SK-N-SH (cell line): ENCODE data around the gene MAP3K6. TPM values are rescaled to one million over a fixed set of nuclear protein-coding genes. Genes with fewer than 3 reads are reported as not detected.

ENCODE experiments used
- CTCF ChIA-PET: fragments of 300-600, 350-600 bp; formaldehyde crosslinking; extraction: SDS; loops from one replicate; lab custom pipeline; 2021; lab: Yijun Ruan, JAX
- POLR2A ChIA-PET: fragments of 350-600 bp; sonication (Branson Sonifier 250); formaldehyde crosslinking; extraction: SDS; loops from one replicate; lab custom pipeline; 2020; ENCODE audit warnings: antibody characterized with exemption, inconsistent platforms; lab: Yijun Ruan, JAX
- DNase-seq: peaks from one replicate; pipeline ENCODE4 v3.0.0; 2012
- H2AFZ ChIP-seq: fragments of 200-600 bp; sonication (generic); 2 replicates; pipeline ENCODE4 v1.8.1; 2016; ENCODE audit warnings: antibody characterized with exemption, mild to moderate bottlenecking, low read depth
- H3F3A ChIP-seq: fragments of 200-600 bp; sonication (generic); replicated peaks from 2 replicates; pipeline ENCODE3; 2016; ENCODE audit warnings: antibody characterized with exemption, mild to moderate bottlenecking; ENCODE audit not compliant: insufficient read depth
- H3K27ac ChIP-seq, 2 experiments: fragments of 200-500 bp in 1 of 2; fragments of 200-600 bp in 1 of 2; sonication (Bioruptor generic) in 1 of 2; sonication (generic), shearing (Covaris generic) in 1 of 2; 2 replicates each; pipeline versions ENCODE4 v1.5.1 to v1.6.1; 2014 to 2016; ENCODE audit warnings: low read depth in 2 of 2, inconsistent platforms in 1 of 2, low read length in 1 of 2, mild to moderate bottlenecking in 1 of 2, mixed read lengths in 1 of 2
- H3K27me3 ChIP-seq: fragments of 200-600 bp; sonication (generic), shearing (Covaris generic); 2 replicates; pipeline ENCODE4 v1.6.1; 2016; ENCODE audit warnings: mixed run types; ENCODE audit not compliant: insufficient read depth
- H3K36me3 ChIP-seq, 2 experiments: fragments of 200-500 bp in 1 of 2; fragments of 200-600 bp in 1 of 2; sonication (Bioruptor generic) in 1 of 2; sonication (generic) in 1 of 2; replicated peaks in 1 of 2; 2 replicates each; pipeline versions ENCODE3 to v1.5.1; 2014 to 2016; ENCODE audit warnings: low read length in 1 of 2, mild to moderate bottlenecking in 1 of 2; ENCODE audit not compliant: insufficient read depth in 2 of 2, control insufficient read depth in 1 of 2
- H3K4me1 ChIP-seq, 2 experiments: fragments of 200-500 bp in 1 of 2; fragments of 200-600 bp in 1 of 2; sonication (Bioruptor generic) in 1 of 2; sonication (generic), shearing (Covaris generic) in 1 of 2; 2 replicates each; pipeline versions ENCODE4 v1.5.1 to v1.6.1; 2014 to 2016; ENCODE audit warnings: low read depth in 1 of 2, low read length in 1 of 2, mixed run types in 1 of 2; ENCODE audit not compliant: insufficient read depth in 2 of 2, control insufficient read depth in 1 of 2
- H3K4me2 ChIP-seq: fragments of 200-600 bp; sonication (generic), shearing (Covaris generic); 2 replicates; pipeline ENCODE4 v1.6.1; 2017; ENCODE audit warnings: mixed run types
- H3K4me3 ChIP-seq, 2 experiments: fragments of 200-500 bp in 1 of 2; fragments of 200-600 bp in 1 of 2; sonication (Bioruptor generic) in 1 of 2; sonication (generic), shearing (Covaris generic) in 1 of 2; 2 replicates each; pipeline versions ENCODE4 v1.5.1 to v1.8.1; 2014 to 2016; ENCODE audit warnings: low read depth in 2 of 2, inconsistent platforms in 1 of 2, low read length in 1 of 2, mild to moderate bottlenecking in 1 of 2, mixed read lengths in 1 of 2, moderate library complexity in 1 of 2
- H3K79me2 ChIP-seq: fragments of 200-600 bp; sonication (generic); 2 replicates; pipeline ENCODE4 v1.8.1; 2017; ENCODE audit warnings: mild to moderate bottlenecking; ENCODE audit not compliant: insufficient read depth
- H3K9ac ChIP-seq: fragments of 200-600 bp; sonication (generic); 2 replicates; pipeline ENCODE4 v1.6.1; 2017; ENCODE audit warnings: mixed run types
- H3K9me2 ChIP-seq: fragments of 200-600 bp; sonication (generic); 2 replicates; pipeline ENCODE4 v1.6.1; 2017; ENCODE audit warnings: mixed run types
- H3K9me3 ChIP-seq: fragments of 200-600 bp; sonication (generic); 2 replicates; pipeline ENCODE4 v1.6.1; 2017; ENCODE audit warnings: mixed run types, mild to moderate bottlenecking, moderate library complexity
- H4K20me1 ChIP-seq: fragments of 200-600 bp; sonication (generic); 2 replicates; pipeline ENCODE4 v1.6.1; 2017; ENCODE audit warnings: mild to moderate bottlenecking, mixed run types; ENCODE audit not compliant: insufficient read depth
- CHD2 ChIP-seq: fragments of 150-350 bp; IDR thresholded peaks from 2 replicates; pipeline ENCODE4 v1.6.1; 2018; ENCODE audit warnings: low read length; ENCODE audit not compliant: partially characterized antibody
- EP300 ChIP-seq, 2 experiments: IDR thresholded peaks; 2 replicates each; pipeline versions ENCODE4 v1.4.0 to v1.6.1; 2012; ENCODE audit warnings: borderline replicate concordance in 1 of 2, low read depth in 1 of 2, low read length in 1 of 2
- GATA2 ChIP-seq: sonication (generic); formaldehyde crosslinking; IDR thresholded peaks from 2 replicates; pipeline ENCODE4 v1.5.0; 2020; ENCODE audit warnings: mild to moderate bottlenecking, missing genetic modification reagents
- MAX ChIP-seq: IDR thresholded peaks from 2 replicates; pipeline ENCODE4 v1.4.0; 2012; ENCODE audit warnings: low read depth
- MEF2A ChIP-seq: IDR thresholded peaks from 2 replicates; pipeline ENCODE4 v1.4.0; 2012; ENCODE audit warnings: low read depth, borderline replicate concordance
- REST ChIP-seq: IDR thresholded peaks from 2 replicates; pipeline ENCODE4 v1.6.1; 2012; ENCODE audit warnings: mild to moderate bottlenecking, low read depth, low read length, moderate library complexity
- RFX5 ChIP-seq: IDR thresholded peaks from 2 replicates; pipeline ENCODE4 v1.6.1; 2012; ENCODE audit warnings: mild to moderate bottlenecking, improper control_type of control experiment, low read length
- RXRA ChIP-seq: IDR thresholded peaks from 2 replicates; pipeline ENCODE4 v1.4.0; 2012; ENCODE audit warnings: low read depth, mild to moderate bottlenecking, borderline replicate concordance
- SMC3 ChIP-seq: IDR thresholded peaks from 2 replicates; pipeline ENCODE4 v1.6.1; 2012; ENCODE audit warnings: low read depth, low read length, improper control_type of control experiment
- TAF1 ChIP-seq: IDR thresholded peaks from 2 replicates; pipeline ENCODE4 v1.6.1; 2012; ENCODE audit warnings: low read depth, mild to moderate bottlenecking, low read length, moderate library complexity, borderline replicate concordance
- WGBS: methylation state at CpG from one replicate; pipeline ENCODE4 v1.1.6; 2017; ENCODE audit warnings: low lambda C conversion rate; 5-methylcytosine and 5-hydroxymethylcytosine counted together
- polyA plus RNA-seq, 3 experiments: library from polyadenylated mRNA; depleted of rRNA; stranded (reverse); fragments of >200 nt; gene quantifications; 2 replicates each; pipeline ENCODE4 v1.2.3, GENCODE V29; 2012
- TF ChIP-seq, protein P1 (sequence below): IDR thresholded peaks from 2 replicates; pipeline ENCODE4 v1.4.0; 2012; ENCODE audit warnings: low read depth, borderline replicate concordance
- TF ChIP-seq, protein P2 (sequence below): fragments of 150-350 bp; IDR thresholded peaks from 2 replicates; pipeline ENCODE4 v1.6.1; 2016; ENCODE audit warnings: mild to moderate bottlenecking, low read depth, low read length

MAP3K6 gene
- polyA plus RNA-seq, 1 of the 3 experiments (the other 2 are of a cell fraction), result 17.3 TPM

GRCh38 chr1:27316860-27317259, 49.9 kb downstream of the MAP3K6 start:
- H3K4me3 ChIP-seq, result no peak overlapping the region
- no peaks in the 10 kb centered on the region for H3K36me3 ChIP-seq
- no peaks in the 10 kb centered on the region for H3K79me2 ChIP-seq
- ChIA-PET POLR2A (no interaction called here), CTCF (interaction anchor here (1.1 to 17.1 kb wide), 6 partner anchors 10 to 79 kb away, joined by 3 to 185 read pairs (median 4); no protein-coding TSS in a partner anchor)
- no peak overlapping the region for H3K9ac ChIP-seq
- H3K4me2 ChIP-seq, result no peak overlapping the region
- H4K20me1 ChIP-seq, result no peaks in the 10 kb centered on the region
- no peaks in the 10 kb centered on the region for H3K9me3 ChIP-seq
- H3K27me3 ChIP-seq, result no peaks in the 10 kb centered on the region
- TF ChIP-seq RFX5, result no peak
- TF ChIP-seq MAX, result no peak
- TF ChIP-seq GATA2 (CRISPR knock-in tag), result no peak
- TF ChIP-seq CHD2, result no peak
- TF ChIP-seq MEF2A, result no peak
- no peak for TF ChIP-seq REST
- TF ChIP-seq, protein P1, sequence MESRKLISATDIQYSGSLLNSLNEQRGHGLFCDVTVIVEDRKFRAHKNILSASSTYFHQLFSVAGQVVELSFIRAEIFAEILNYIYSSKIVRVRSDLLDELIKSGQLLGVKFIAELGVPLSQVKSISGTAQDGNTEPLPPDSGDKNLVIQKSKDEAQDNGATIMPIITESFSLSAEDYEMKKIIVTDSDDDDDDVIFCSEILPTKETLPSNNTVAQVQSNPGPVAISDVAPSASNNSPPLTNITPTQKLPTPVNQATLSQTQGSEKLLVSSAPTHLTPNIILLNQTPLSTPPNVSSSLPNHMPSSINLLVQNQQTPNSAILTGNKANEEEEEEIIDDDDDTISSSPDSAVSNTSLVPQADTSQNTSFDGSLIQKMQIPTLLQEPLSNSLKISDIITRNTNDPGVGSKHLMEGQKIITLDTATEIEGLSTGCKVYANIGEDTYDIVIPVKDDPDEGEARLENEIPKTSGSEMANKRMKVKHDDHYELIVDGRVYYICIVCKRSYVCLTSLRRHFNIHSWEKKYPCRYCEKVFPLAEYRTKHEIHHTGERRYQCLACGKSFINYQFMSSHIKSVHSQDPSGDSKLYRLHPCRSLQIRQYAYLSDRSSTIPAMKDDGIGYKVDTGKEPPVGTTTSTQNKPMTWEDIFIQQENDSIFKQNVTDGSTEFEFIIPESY, result no peak
- no peak for TF ChIP-seq EP300 (IDR thresholded peaks at IDR 0.05; ENCODE audit: borderline replicate concordance in 1 of 2, low read depth in 1 of 2, low read length in 1 of 2)
- H3K9me2 ChIP-seq, result no peaks in the 10 kb centered on the region
- WGBS, result 92% methylated on average over 5 of the region's 5 CpGs
- DNase-seq, result no peak
- H3K4me1 ChIP-seq, result peaks cover 6 to 15% of the 10 kb centered on the region in 2 experiments; a peak in 2 of 4 replicates
- H2AFZ ChIP-seq, result no peak overlapping the region
- peaks cover 7% of the 10 kb centered on the region for H3F3A ChIP-seq
- no peak overlapping the region for H3K27ac ChIP-seq

- TF ChIP-seq SMC3 (no peak), GATA2 (CRISPR knock-in tag) (peak; percentile 73), TAF1 (no peak), RXRA (no peak)
- TF ChIP-seq, protein P2, sequence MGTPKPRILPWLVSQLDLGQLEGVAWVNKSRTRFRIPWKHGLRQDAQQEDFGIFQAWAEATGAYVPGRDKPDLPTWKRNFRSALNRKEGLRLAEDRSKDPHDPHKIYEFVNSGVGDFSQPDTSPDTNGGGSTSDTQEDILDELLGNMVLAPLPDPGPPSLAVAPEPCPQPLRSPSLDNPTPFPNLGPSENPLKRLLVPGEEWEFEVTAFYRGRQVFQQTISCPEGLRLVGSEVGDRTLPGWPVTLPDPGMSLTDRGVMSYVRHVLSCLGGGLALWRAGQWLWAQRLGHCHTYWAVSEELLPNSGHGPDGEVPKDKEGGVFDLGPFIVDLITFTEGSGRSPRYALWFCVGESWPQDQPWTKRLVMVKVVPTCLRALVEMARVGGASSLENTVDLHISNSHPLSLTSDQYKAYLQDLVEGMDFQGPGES, result no peak
- Histone ChIP-seq H4K20me1 (no peaks in the 10 kb centered on the region), H3K9me2 (no peaks in the 10 kb centered on the region), H3K4me2 (no peak overlapping the region), H3K9ac (no peak overlapping the region), H3K36me3 (no peaks in the 10 kb centered on the region), H3K27ac (no peak overlapping the region), H3K27me3 (no peaks in the 10 kb centered on the region), H3K79me2 (no peaks in the 10 kb centered on the region), H2AFZ (no peak overlapping the region), H3K4me3 (no peak overlapping the region), H3K9me3 (no peaks in the 10 kb centered on the region), H3F3A (peaks cover 7% of the 10 kb centered on the region), H3K4me1 (peaks cover 6 to 15% of the 10 kb centered on the region in 2 experiments; a peak in 2 of 4 replicates)
- CTCF ChIA-PET, result interaction anchor here (1.5 to 23.3 kb wide), 3 partner anchors 15 to 76 kb away, joined by 11 to 731 read pairs (median 185); partner anchors contain the start of genes CD164L2 and GPR3
- POLR2A ChIA-PET, result interaction anchor here (0.6 to 0.9 kb wide), 2 partner anchors 77 to 160 kb away, joined by 6 to 7 read pairs; partner anchors contain the start of gene SLC9A1
- DNase-seq, result peak; percentile 67
- 100% methylated on average over 2 of the region's 2 CpGs for WGBS
Measured at GRCh38 chr1:27314737-27315136, 52.0 kb downstream of the MAP3K6 start.
